Ishikawa (cell line): Measurements from ENCODE around the gene NUAK1.

Experiments
- EGR1 ChIP-seq: IDR thresholded peaks from 2 replicates; pipeline ENCODE4 v1.6.1; 2012
- EP300 ChIP-seq: IDR thresholded peaks from 2 replicates; pipeline ENCODE4 v1.6.1; 2012; ENCODE audit warnings: borderline replicate concordance
- FOXM1 ChIP-seq: IDR thresholded peaks from 2 replicates; pipeline ENCODE4 v1.6.1; 2012; ENCODE audit warnings: low read depth, borderline replicate concordance
- MAX ChIP-seq: IDR thresholded peaks from 2 replicates; pipeline ENCODE4 v1.6.1; 2012
- RAD21 ChIP-seq: IDR thresholded peaks from 2 replicates; pipeline ENCODE4 v1.6.1; 2012; ENCODE audit warnings: low read depth
- REST ChIP-seq: IDR thresholded peaks from 2 replicates; pipeline ENCODE4 v1.6.1; 2012; ENCODE audit warnings: low read depth, mild to moderate bottlenecking
- TAF1 ChIP-seq: IDR thresholded peaks from 2 replicates; pipeline ENCODE4 v1.6.1; 2012; ENCODE audit warnings: low read depth, mild to moderate bottlenecking
- TCF12 ChIP-seq: IDR thresholded peaks from 2 replicates; pipeline ENCODE4 v1.6.1; 2012; ENCODE audit warnings: low read depth
- TEAD4 ChIP-seq: IDR thresholded peaks from 2 replicates; pipeline ENCODE4 v1.6.1; 2012
- YY1 ChIP-seq: IDR thresholded peaks from 2 replicates; pipeline ENCODE4 v1.6.1; 2012; ENCODE audit warnings: low read depth
- ZBTB7A ChIP-seq: IDR thresholded peaks from 2 replicates; pipeline ENCODE4 v1.6.1; 2012; ENCODE audit warnings: low read depth

GRCh38 chr12:106071686-106072085, 67.1 kb downstream of the NUAK1 start:
- TF ChIP-seq MAX: no peak
- no peak for TF ChIP-seq REST
- TF ChIP-seq FOXM1: no peak
- no peak for TF ChIP-seq TAF1
- TF ChIP-seq TCF12: no peak
- no peak for TF ChIP-seq EP300
- no peak for TF ChIP-seq RAD21
- TF ChIP-seq EGR1: no peak
- no peak for TF ChIP-seq YY1
- no peak for TF ChIP-seq ZBTB7A
- TF ChIP-seq TEAD4: no peak
